Fibroblast of mammary gland (primary cell): ENCODE data around the gene FARSB.
A peak's percentile ranks its signal among the peaks of the same experiment; 100 is the strongest.
"Not testable (repeated sequence)": the region's sequence is repeated elsewhere in the genome, so short reads cannot be mapped to it uniquely, and the experiment has no call there.

Experiments
- DNase-seq: peaks from one replicate; pipeline ENCODE4 v3.0.0-alpha.2; 2010; ENCODE audit warnings: low read depth
- H3K4me3 ChIP-seq: 2 replicates; pipeline ENCODE4 v1.5.1; 2011; ENCODE audit warnings: low read depth, mild to moderate bottlenecking, low read length, moderate library complexity; ENCODE audit not compliant: control insufficient read depth
- CTCF ChIP-seq: conservative IDR thresholded peaks from 2 replicates; pipeline ENCODE4 v1.5.1; 2011; ENCODE audit warnings: low read depth, low read length, inconsistent platforms; ENCODE audit not compliant: control insufficient read depth, insufficient read depth

FARSB gene

GRCh38 chr2:222693837-222694236 is 37.9 kb upstream of the FARSB start:
- no peak overlapping the region for H3K4me3 ChIP-seq
- peak; percentile 51 for DNase-seq
- peak; percentile 40 for TF ChIP-seq CTCF

DNA sequence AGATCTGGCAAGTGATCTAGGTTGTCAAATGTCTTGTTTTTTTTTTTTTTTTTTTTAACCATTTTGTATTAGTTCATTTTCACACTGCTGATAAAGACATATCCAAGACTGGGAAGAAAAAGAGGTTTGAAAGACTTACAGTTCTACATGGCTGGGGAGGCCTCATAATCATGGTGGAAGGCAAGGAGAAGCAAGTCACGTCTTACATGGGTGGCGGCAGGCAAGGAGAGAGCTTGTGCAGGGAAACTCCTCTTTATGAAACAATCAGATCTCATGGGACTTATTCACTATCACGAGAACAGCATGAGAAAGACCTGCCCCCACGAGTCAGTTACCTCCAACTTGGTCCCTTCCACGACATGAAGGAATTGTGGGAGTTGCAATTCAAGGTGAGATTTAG is 37.5 kb upstream of the FARSB start:
- not testable (repeated sequence) for H3K4me3 ChIP-seq, DNase-seq

GRCh38 chr2:222690564-222691200 is 34.8 kb upstream of the FARSB start:
- no peak overlapping the region for H3K4me3 ChIP-seq
- peak; percentile 100 for TF ChIP-seq CTCF
- peak; percentile 76 for DNase-seq

- no peak for TF ChIP-seq CTCF
These were observed 33.4 kb upstream of the FARSB start for GRCh38 chr2:222689322-222689721.

GRCh38 chr2:222688917-222689316 is 33.0 kb upstream of the FARSB start:
- no peak for TF ChIP-seq CTCF
- no peak overlapping the region for H3K4me3 ChIP-seq
- peak; percentile 56 for DNase-seq

More at GRCh38 chr2:222689322-222689721, 33.4 kb upstream of the FARSB start:
- no peak for DNase-seq
- H3K4me3 ChIP-seq: no peak overlapping the region

GRCh38 chr2:222686086-222686750 is 30.3 kb upstream of the FARSB start:
- H3K4me3 ChIP-seq: no peak overlapping the region
- no peak for TF ChIP-seq CTCF
- no peak for DNase-seq

GRCh38 chr2:222683805-222684204 is 27.9 kb upstream of the FARSB start:
- H3K4me3 ChIP-seq: no peak overlapping the region
- TF ChIP-seq CTCF: no peak
- no peak for DNase-seq
